HG03378 (cell line): ENCODE data around the gene TP53I3.
"Not testable (repeated sequence)": the region's sequence is repeated elsewhere in the genome, so short reads cannot be mapped to it uniquely, and the experiment has no call there.

Source experiments
- ATAC-seq: cut with Tn5 transposase; IDR thresholded peaks from one replicate; pipeline ENCODE4 v1.9.1; 2021; ENCODE audit warnings: mild to moderate bottlenecking, moderate library complexity; ENCODE audit not compliant: unreplicated experiment

The TP53I3 gene, protein sequence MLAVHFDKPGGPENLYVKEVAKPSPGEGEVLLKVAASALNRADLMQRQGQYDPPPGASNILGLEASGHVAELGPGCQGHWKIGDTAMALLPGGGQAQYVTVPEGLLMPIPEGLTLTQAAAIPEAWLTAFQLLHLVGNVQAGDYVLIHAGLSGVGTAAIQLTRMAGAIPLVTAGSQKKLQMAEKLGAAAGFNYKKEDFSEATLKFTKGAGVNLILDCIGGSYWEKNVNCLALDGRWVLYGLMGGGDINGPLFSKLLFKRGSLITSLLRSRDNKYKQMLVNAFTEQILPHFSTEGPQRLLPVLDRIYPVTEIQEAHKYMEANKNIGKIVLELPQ

DNA sequence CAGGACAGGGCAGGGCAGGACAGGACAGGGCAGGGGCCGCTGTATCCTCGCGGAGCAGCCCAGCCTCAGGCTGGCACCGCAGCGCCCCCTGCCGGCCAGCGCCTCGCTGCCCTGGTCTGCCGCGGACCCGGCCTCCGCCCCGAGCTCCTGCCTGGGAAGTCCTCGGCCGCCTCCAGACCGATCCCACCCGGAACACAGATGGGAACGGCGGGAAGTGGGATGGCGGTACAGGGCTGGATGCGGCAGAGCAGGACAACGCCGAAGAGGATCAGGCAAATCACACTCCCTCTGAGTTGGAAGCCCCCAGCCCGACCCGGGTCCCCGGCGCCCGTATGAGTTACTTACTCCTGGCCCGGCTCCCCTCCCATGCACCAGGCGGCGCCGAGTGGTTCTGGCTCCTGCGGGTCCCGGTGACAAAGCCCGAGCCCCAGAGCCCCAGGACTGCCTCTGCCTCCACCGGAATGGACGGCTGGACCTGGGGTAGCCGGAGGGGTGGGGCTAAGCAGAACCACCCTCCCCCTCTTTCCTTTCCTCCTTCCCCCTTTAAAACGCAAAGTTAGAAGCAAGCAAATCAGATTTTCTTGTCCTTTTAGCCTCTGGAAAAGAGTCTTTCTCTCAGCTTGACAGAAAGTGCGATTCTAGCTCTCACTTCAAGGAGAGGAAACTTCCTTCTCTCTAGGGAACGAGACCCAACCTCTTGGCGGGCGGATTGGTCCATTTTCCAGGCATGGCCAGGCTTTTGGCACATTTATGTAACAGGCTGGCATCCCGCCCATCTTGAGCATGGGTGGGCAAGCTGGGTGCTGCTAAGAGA is at the start of gene TP53I3:
TSS of gene TP53I3 (minus strand) at position 449 of the 814 bp plus-strand sequence. CDS start 508 bp downstream, outside the sequence.
- ATAC-seq, result peak; percentile 49

DNA sequence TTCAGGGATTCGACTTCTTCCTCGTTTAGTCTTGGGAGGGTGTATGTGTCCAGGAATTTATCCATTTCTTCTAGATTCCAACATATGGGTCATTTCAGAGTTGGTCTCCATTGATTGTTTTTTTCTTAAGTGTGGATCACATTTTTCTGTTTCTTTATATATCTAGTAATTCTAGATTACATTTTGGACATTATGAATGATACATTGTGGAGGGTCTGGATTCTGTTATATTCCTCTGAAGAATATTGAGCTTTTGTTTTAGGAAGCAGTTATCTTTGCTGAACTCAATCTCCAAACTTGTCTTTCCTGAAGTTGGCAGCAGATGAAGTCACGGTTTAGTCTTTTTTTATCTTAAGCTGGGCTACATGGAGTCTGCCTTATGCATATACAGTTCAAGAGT is 47.9 kb upstream of the TP53I3 start:
- ATAC-seq, result no peak

DNA sequence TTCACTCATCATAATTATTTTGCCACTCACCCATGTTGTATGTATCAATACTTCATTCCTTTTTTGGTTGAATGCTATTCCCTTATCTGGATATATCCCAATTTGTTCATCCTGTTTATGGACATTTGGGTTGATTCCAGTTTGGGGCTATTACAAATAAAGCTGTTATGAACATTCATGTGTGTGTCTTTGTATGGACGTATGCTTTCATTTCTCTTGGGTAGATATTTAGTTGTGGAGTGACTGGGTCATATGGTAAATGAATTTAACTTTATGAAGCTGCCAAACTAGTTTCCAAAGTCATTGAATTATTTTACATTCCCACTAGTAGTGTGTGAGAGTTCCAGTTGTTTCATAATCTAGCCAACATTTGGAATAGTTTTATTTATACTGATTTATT is 41.3 kb upstream of the TP53I3 start:
- ATAC-seq, result no peak

DNA sequence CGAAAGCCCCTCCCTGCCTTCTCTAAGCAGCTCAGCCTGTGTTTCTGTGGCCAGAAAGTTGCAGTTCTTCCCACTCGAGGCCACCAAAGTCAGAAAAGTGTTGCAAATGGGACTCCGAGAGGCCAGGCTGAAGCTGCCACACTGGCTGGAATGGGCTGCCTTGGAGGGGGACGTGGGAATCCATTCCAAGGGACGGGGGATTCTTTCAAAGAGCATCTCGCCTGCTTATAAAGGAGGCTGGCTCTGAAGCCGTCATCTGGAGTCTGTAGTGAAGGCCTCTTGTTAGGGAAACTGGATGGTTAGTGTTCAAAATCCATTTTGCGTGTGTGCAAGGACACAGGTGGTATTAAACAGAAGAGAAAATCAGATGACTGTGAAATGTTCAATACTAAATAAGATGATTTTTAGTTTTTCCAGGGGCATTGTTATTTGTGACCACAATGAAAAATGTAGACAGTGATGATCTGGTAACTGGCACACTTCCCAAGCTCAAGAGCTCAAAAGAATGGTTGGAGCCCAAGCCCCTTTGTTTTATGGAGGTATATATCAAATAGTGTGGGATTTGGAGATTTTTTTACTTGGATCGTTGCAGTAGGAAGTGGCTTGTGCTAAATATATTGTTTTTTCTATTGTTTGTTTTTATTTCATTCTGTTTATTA is 39.4 kb upstream of the TP53I3 start:
- peak; percentile 5 for ATAC-seq

DNA sequence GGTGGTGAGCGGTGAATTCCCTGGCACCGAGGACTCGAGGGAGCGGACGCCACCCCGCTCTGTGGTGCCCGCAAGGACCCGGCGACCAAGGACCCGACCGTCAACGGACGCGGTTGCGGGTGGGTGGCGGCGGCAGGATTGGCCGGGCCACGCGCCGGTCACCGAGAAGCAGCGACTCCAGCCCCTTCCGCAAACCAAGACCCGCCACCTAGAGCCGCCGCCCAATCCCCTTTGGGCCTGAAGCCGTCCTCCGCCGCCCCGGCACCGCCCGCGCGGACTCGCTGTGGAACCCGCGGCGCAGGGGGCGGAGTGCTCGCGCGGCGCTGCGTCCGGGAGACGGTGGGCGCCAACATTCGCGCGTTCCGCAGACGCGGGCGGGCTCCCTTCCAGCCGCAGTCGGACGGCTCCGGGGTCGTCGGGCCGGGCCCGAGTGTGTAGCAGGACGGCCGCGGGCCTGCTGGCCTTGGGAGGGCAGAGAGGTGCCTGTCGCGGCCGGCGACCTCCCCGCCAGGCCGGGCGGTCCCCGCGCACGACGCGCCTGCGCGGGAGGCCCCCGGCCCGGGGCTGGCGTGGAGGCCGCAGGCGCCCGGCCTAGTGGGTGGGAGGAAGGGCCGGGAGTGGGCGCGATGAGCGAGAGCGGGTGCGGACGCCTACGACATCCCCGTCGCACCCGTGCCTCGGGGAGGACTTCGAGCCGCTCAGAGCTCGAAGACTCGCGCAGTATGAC is 38.7 kb upstream of the TP53I3 start, which contains the start of the genes FAM228B and PFN4:
TSS of gene FAM228B (plus strand) at position 275 of the 727 bp plus-strand sequence. CDS start 893 bp downstream, outside the sequence.
TSS of gene PFN4 (minus strand) at position 140 of the 727 bp plus-strand sequence. CDS start 799 bp downstream, outside the sequence.
- ATAC-seq, result peak; percentile 76

DNA sequence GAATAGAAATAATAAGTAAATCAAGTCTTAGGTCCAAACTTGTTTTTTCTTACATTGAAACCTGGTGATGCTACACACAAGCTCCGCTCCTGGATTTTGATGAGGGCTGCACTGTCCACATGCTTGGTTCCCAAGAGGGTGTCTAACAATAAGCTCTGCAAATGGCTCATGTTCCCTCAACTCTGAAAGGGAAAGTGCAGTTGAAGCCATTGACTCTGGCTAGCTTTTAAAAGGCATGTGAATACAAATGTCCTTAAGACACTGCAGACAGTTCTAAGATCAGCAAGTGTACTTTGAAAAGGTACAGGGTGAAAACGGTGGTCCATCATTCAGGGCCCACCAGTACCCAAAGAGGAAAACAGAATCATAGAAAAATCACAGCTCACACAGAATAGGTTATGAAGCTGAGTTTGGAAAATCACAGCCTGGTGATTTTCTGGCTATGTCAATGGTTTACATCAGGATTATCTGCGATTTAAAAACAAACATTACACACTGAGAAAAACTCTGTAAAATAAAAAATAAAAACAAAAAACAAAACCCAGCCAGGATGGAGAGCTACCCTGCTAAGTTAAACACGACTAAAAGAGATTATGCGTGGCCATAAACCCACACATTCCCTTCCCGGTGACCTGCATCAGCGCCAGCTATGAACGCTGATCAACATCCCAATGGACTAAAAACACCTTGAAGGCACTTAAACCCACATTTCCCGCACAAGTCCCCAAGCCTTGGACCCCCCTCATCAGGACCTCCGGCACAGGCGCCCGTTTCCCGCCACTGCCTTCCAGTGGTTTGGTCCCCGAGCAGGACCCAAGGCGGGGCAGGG is 37.9 kb upstream of the TP53I3 start:
- ATAC-seq, result peak; percentile 1

DNA sequence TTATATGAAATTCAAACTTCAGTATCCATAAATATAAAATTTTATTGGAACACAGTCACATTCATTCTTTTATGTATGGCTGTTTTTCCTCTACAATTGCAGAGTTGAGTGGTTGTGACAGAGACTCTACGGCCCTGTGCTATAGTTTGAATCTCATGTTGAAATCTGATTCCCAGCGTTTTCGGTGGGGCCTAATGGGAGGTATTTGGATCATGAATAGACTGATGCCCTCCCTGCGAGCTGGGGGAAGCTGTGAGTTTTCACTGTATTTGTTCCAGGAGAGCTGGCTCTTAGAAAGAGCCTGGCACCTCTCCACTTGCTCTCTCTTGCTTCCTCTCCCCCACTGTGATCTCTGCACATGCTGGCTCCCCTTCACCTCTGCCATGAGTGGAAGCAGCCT is 36.8 kb upstream of the TP53I3 start:
- no peak for ATAC-seq

DNA sequence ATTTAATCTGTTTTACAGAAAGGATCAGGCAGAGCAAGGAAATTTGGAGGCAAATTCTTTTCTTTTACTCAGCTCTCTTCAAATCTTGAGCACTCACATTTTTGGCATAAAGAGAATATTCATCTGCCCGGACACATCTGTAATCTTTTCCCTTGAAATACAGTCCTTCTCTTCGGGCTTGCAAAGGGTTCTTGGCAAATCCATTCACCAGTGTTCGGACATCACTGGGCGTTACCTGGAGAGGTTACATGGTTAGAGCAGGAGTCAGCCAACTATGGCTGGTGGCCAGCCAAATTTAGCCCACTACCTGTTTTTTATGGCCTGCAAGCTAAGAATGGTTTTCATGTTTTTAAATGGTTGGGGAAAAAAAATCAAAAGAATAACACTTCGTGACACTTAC is 36.4 kb upstream of the TP53I3 start:
- no peak for ATAC-seq

DNA sequence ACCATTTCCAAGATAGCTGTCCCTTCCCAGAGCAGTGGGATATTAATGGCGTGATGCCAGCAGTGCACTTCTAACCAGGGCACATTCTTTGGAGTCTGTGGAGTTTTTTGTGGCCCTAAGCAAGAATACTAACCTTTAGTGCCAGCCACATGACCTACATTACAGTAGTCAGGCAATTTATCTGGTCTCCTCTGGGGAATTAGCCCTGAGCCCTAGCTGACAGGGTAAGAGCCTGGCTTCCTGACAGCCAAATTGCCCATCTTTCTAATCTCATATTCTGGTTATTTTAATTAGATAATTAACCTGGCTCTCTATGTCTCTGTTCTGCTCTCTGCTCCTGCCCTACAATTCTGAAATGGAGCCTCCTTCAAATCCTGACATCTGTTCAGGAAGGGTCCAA is 33.3 kb upstream of the TP53I3 start:
- ATAC-seq, result no peak

DNA sequence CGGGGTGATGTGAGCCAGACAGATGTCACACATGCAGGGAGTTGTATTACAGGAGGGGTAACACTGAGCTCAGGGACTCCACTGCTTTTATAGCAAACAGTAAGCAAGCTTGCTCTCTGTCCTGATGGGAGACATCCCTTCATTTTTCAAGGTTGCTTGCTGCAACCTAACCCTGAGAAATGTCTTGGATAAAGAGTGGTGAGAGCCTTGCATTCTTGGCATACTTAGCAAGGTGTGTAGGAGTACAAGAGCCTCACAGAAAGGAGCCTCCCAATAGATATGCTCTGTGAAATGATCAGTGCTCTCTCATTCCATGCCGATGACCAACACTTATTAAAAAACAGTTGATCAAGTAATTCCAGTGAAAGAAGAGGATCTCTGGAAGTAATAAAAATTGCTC is 30.4 kb upstream of the TP53I3 start:
- no peak for ATAC-seq

DNA sequence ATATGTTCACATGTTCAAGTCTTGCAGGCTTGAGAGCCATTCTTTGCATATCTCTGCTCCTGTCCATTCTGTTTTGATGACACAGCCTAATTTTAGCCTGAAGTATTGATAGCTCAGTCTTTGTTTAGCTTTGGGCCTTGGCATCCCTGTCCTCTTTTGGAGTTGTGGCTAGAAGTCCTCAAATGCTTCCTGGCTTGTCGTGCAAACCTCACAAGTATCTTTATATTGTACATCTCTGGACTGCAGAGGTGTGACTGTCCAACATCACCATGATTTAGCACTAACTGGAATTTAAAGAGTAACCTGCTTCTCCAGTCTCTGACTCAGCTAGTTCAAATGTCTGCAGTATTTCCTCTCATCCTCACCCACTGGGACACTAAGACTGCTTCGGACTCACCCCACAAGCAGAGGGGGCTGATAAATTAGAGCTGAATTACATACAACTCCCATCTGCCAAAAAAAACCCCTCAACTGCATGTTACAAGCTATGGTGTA is 26.8 kb upstream of the TP53I3 start:
- ATAC-seq, result no peak

DNA sequence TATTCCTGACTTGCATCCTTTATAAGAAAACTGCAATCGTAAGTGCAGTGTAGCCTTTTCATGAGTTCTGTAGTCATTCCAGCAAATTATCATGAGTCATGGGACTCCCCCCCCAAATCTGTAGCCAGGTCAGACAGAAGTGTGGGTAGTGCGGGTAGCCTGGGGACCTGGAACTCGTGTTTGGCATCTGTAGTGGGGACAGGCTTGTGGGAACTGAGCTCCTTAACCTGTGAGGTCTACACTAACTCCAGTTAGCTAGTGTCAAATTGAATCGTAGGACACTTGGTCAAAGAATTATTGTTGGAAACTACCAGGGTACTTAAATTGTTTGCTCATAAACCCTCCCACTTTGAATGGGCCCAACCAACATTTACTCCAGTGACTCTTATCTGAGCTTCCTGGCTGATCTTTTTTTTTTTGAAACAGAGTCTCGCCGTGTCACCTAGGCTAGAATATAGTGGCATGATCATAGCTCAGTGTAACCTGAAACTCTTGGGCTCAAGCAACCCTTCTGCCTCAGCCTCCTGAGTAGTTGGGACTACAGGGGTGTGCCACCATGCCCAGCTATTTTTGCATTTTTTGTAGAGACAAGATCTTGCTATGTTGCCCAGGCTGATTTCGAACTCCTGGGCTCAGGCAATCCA is 26.1 kb upstream of the TP53I3 start:
- no peak for ATAC-seq

DNA sequence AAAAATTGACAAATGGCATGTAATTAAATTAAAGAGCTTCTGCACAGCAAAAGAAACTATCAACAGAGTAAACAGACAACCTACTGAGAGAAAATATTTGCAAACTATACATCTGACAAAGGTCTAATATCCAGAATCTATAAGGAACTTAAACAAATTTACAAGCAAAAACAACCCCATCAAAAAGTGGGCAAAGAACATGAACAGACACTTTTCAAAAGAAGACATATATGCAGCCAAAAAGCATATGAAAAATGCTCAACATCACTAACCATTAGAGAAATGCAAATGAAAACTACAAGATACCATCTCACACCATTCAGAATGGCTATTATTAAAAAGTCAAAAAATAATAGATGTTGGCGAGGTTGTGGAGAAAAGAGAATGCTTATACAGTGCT is 24.8 kb upstream of the TP53I3 start:
- not testable (repeated sequence) for ATAC-seq

DNA sequence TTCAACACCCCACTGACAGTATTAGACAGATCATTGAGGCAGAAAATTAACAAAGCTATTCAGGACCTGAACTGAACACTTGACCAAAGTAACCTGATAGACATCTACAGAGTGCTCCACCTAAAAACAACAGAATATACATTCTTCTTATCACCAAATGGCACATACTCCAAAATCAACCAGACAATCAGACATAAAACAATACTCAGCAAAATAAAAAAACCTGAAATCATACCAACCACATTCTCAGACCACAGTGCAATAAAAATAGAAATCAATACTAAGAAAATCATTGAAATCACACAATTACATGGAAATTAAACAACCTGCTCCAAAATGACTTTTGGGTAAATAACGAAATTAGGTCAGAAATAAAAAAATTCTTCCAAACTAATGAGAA is 22.7 kb upstream of the TP53I3 start:
- no peak for ATAC-seq

DNA sequence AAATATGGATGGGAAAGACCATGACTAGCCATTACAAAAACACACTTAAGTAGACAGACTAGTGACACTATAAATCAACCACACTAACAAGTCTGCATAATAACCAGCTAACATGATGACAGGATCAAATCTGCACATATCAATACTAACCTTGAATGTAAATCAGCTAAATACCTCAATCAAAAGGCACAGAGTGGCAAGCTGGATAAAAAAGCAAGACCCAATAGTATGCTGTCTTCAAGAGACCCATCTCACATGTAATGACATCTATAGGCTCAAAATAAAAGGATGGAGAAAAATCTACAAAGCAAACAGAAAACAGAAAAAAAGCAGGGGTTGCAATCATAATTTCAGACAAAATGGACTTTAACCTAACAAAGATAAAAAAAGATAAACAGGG is 22.2 kb upstream of the TP53I3 start:
- ATAC-seq, result no peak

DNA sequence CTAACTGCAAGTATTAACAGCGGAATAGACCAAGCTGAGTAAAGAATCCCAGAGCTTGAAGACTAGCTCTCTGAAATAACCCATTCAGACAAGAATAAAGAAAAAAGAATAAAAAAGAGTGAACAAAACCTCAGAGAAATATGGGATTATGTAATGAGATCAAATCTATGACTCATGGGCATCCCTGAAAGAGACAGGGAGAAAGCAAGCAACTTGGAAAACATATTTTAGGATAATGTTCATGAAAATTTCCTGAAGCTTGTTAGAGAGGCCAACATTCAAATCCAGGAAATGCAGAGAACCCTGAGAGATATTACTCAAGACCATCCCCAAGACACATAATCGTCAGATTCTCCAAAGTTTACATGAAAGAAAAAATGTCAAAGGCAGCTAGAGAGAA is 21.2 kb upstream of the TP53I3 start:
- ATAC-seq, result no peak

DNA sequence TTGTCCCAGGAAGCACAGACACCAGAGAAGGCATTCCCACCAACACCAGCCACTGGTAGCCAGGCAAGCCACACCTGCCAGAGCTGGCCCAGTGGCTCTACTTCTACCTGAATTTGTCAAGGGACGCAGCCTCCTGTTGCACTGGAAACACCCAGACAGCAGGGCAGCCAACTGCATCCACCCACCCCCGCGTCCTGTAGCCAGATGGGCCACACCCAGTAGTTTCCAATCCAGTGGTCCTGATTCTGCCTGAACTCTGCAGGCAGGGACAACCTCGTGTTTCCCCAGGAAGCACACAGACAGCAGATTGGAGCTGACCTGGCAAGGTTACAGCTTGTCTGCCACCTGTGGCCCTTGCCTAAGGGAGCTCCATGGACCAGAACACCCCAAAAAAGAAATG is 20.3 kb upstream of the TP53I3 start:
- no peak for ATAC-seq

DNA sequence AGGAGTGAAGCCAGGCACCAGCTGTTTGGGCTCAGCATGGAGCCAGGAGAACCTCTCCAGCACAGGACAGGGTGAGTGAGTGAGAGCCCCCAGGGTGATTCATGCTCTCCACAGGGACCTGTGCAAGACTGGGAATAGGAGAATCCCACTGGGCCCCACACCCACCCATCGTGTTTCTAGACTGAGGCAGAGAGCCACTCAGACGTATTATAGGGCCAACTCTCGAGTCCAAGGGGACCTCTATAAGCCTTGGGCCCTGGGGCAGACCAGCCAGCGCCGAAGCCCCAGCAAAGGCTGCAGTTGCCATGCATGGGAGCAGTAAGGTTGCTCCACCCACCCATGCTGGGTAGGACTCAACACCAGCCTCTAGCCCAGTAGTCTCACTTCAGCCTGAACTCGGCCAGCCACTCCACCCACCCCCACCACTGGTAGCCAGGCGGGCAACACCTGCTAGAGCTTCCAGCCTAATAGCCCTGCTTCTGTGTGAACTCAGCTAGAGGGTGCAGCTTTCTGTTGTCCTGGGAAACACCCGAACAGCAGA is 19.5 kb upstream of the TP53I3 start:
- no peak for ATAC-seq

DNA sequence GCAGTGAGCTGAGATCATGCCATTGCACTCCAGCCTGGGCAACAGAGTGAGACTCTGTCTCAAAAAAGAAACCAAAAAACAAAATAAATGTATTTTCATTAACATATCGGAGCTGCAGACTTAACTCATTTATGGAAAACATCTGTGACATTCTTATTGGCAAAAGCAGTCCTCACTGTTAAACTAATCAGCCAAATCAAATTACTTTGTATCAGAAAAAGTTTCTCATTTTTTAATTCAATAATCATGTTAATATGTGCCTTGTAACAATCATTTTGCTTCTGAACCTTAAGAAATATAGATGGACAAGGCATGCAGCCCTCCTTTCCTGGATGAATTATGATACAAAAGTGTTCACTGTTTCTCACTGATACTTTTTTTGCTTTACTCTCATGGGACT is 18.0 kb upstream of the TP53I3 start:
- no peak for ATAC-seq
